ENCODE measurements around the gene HBE1.

Gene HBE1

DNA sequence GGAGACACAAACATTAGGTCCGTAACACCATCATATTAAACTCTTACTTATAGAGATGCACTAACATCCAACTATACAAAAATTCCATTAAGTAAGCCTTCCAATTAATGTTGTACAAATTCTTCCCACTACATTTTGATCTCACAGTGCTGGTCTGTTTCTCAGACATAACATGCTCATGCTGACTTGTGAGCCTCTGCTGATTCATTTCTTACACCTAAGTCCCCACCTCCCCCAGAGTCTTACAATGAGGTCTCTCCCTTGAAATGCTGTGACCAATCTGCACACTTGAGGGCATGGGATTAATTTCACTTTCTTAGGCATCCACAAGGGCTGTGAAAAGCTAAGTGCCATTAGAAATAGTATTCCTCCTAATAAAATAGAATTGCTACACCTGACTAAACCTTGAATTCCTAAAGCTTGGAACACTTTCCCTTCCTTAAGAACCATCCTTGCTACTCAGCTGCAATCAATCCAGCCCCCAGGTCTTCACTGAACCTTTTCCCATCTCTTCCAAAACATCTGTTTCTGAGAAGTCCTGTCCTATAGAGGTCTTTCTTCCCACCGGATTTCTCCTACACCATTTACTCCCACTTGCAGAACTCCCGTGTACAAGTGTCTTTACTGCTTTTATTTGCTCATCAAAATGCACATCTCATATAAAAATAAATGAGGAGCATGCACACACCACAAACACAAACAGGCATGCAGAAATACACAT is 22.1 kb downstream of the HBE1 start:
- Mint-ChIP-seq H3K4me1 (peaks cover 5% of the 10 kb centered on the region), H3K27ac (no peak overlapping the region), H3K9me3 (no peaks in the 10 kb centered on the region), H3K36me3 (ENCODE audit: low read depth) (no peaks in the 10 kb centered on the region), H3K4me3 (no peak overlapping the region), H3K27me3 (ENCODE audit: low read depth, poor library complexity) (no peaks in the 10 kb centered on the region)
- TF ChIP-seq, protein P1, sequence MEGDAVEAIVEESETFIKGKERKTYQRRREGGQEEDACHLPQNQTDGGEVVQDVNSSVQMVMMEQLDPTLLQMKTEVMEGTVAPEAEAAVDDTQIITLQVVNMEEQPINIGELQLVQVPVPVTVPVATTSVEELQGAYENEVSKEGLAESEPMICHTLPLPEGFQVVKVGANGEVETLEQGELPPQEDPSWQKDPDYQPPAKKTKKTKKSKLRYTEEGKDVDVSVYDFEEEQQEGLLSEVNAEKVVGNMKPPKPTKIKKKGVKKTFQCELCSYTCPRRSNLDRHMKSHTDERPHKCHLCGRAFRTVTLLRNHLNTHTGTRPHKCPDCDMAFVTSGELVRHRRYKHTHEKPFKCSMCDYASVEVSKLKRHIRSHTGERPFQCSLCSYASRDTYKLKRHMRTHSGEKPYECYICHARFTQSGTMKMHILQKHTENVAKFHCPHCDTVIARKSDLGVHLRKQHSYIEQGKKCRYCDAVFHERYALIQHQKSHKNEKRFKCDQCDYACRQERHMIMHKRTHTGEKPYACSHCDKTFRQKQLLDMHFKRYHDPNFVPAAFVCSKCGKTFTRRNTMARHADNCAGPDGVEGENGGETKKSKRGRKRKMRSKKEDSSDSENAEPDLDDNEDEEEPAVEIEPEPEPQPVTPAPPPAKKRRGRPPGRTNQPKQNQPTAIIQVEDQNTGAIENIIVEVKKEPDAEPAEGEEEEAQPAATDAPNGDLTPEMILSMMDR (IDR thresholded peaks at IDR 0.05), result no peak
- DNase-seq, result no peak

DNA sequence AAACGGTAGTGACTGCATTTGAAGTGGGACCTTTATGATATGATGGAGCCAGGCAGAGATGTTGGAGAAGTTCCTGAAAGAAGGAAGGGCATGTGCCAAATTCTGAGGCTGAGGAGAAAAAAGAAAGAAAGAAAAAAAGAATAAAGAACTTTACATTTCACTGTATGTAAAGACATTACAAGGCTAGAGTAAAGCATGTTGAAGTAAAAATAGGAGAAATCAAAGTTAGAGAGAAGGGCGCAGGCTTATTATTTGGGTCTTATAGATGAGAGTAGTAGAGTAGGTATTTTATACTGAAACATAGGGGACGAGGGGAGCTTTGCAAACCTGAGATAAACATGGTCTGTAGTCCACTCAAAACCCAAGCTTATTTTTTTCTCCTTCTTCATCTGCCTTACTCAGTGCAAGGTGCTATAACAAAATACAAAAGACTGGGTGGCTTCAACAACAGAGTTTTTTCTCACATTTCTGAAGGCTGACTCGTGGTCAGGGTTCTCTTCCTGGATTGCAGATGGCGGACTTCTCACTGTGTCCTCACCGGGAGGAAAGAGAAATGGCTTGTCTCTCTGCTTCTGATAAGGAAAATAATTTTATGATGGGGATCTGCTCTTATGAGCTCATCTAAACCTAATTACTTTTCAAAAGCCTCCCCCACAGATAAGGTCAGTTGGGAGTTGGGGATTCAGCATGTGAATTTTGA is 22.8 kb downstream of the HBE1 start:
- H3K36me3 Mint-ChIP-seq (ENCODE audit: low read depth), result no peaks in the 10 kb centered on the region
- DNase-seq, result no peak
- no peak overlapping the region for H3K27ac Mint-ChIP-seq
- H3K4me3 Mint-ChIP-seq, result no peak overlapping the region
- no peaks in the 10 kb centered on the region for H3K27me3 Mint-ChIP-seq (ENCODE audit: low read depth, poor library complexity)
- TF ChIP-seq, protein P1 (IDR thresholded peaks at IDR 0.05), result no peak
- no peaks in the 10 kb centered on the region for H3K9me3 Mint-ChIP-seq
- no peaks in the 10 kb centered on the region for H3K4me1 Mint-ChIP-seq

DNA sequence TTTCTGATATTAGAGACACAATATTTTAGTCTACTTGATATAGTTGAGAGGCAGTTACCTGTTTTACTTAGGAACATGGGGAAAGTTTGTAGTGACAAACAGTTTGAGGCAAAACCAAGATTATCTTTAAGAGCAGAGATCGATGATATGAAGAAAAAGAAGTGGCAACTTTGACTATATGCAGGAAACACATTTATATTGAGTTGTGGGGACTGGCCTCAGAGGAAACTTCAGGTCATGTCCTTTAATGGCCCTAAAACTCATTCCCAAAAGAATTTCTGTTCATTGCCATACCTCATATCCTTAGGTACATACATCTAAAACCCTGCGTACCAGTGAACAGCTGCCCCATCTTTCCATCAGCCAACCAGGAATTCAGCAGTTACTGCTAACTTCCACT is 24.6 kb downstream of the HBE1 start:
- peaks cover 3% of the 10 kb centered on the region for H3K27me3 Mint-ChIP-seq (ENCODE audit: low read depth, poor library complexity)
- H3K4me3 Mint-ChIP-seq, result no peak overlapping the region
- H3K27ac Mint-ChIP-seq, result no peak overlapping the region
- no peaks in the 10 kb centered on the region for H3K4me1 Mint-ChIP-seq
- no peaks in the 10 kb centered on the region for H3K9me3 Mint-ChIP-seq
- no peaks in the 10 kb centered on the region for H3K36me3 Mint-ChIP-seq (ENCODE audit: low read depth)
- DNase-seq, result no peak
- TF ChIP-seq, protein P1 (IDR thresholded peaks at IDR 0.05), result no peak

DNA sequence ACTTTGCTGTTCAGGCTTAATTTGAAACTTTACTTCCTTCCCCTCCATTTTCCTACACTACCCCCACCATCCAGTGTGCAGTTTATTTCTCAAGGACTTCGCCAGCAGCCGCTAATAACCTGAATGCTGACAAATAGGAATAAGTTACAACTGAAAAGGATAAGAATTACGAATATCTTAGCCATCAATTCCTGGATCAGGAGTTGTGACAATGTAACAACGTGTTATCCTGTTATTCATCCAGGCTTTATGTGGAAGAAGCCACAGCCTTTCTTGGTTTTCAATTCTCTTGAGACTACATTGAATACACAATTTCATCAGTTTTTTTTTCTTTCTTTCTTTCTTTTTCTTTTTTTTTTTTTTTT is 25.9 kb downstream of the HBE1 start:
- no peak for DNase-seq

DNA sequence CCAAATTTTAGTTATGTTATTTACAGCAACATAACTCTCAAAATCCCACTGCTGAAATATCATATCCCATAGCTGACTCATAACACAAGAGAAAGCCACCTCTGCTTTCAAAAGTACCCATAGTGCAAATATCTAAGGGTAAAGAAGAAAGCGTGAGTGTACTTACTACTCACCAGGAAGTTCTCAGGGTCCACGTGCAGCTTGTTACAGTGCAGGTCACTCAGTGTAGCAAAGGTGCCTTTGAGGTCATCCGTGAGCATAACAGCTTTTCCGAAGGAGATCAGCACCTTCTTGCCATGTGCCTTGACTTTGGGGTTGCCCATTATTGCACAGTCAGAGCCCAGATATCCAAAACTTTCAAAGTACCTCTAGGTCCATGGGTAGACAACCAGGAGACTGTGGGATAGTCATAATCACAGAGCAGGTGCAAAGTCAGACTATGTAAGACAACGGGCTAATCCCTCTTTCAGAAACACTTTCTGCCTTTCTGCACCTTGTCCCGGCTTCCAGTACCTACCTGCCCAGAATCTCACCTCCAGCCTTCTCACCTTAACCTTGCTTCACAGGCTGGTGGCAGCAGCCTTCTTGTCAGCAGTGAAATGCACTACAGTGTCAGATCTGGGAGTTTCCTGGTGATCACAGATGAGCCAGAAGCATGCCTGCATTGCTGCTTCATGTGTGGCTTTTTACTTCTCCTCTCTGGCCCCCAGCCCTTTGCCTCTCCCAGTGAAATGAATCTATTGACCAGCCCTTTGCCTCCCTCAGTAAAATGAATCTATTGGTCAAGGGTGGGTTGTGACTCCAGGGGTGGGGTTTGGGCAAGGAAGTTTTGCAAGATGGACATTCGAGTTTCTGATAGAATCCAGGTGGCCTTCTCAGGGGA is 26.6 kb downstream of the HBE1 start:
- no peak overlapping the region for H3K4me3 Mint-ChIP-seq
- DNase-seq, result no peak
- no peaks in the 10 kb centered on the region for H3K4me1 Mint-ChIP-seq
- TF ChIP-seq, protein P1 (IDR thresholded peaks at IDR 0.05), result no peak
- H3K9me3 Mint-ChIP-seq, result no peaks in the 10 kb centered on the region
- H3K36me3 Mint-ChIP-seq (ENCODE audit: low read depth), result no peaks in the 10 kb centered on the region
- H3K27me3 Mint-ChIP-seq (ENCODE audit: low read depth, poor library complexity), result peaks cover 10% of the 10 kb centered on the region
- no peak overlapping the region for H3K27ac Mint-ChIP-seq

More for the DNA sequence above, 25.9 kb downstream of the HBE1 start:
- TF ChIP-seq, protein P1 (IDR thresholded peaks at IDR 0.05), result no peak
- Mint-ChIP-seq H3K4me3 (no peak overlapping the region), H3K27ac (no peak overlapping the region), H3K36me3 (ENCODE audit: low read depth) (no peaks in the 10 kb centered on the region), H3K27me3 (ENCODE audit: low read depth, poor library complexity) (peaks cover 8% of the 10 kb centered on the region), H3K9me3 (no peaks in the 10 kb centered on the region), H3K4me1 (no peaks in the 10 kb centered on the region)
